H1 (cell line): Measurements from ENCODE around the gene TMEM131L. TPM values are rescaled to one million over a fixed set of nuclear protein-coding genes. Genes with fewer than 3 reads are reported as not detected.
"Not testable (repeated sequence)": the region's sequence is repeated elsewhere in the genome, so short reads cannot be mapped to it uniquely, and the experiment has no call there.

Experiments
- CTCF ChIA-PET: fragments of 300-600 bp; sonication (Branson Sonifier 250); formaldehyde crosslinking; loops from one replicate; lab custom pipeline; 2021; ENCODE audit not compliant: partially characterized antibody; lab: Charles Lee
- POLR2A ChIA-PET: fragments of 300-600 bp; sonication (Branson Sonifier 250); formaldehyde crosslinking; loops from one replicate; lab custom pipeline; 2021; ENCODE audit warnings: inconsistent platforms; ENCODE audit not compliant: partially characterized antibody; lab: Charles Lee
- DNase-seq, 2 experiments: peaks; one replicate each; pipeline versions ENCODE4 v3.0.0 to v3.0.0-alpha.2; 2010 to 2022; ENCODE audit warnings: low spot score in 2 of 2, low read depth in 1 of 2, mixed read lengths in 1 of 2
- FAIRE-seq: peaks from 2 replicates; lab custom pipeline; 2011; peaks lifted over from hg19 to GRCh38; lab: Jason Lieb, UNC
- H2AFZ ChIP-seq: 2 replicates; pipeline ENCODE4 v1.8.1; 2012; ENCODE audit warnings: low read length, inconsistent platforms
- H2AK5ac ChIP-seq: 2 replicates; pipeline ENCODE4 v1.6.1; 2013; ENCODE audit warnings: low read depth, low read length
- H2BK120ac ChIP-seq: replicated peaks from 2 replicates; pipeline ENCODE3; 2013; ENCODE audit warnings: low read depth, low read length, inconsistent platforms
- H2BK12ac ChIP-seq: 2 replicates; pipeline ENCODE4 v1.6.1; 2013; ENCODE audit warnings: low read depth, low read length
- H2BK15ac ChIP-seq: 2 replicates; pipeline ENCODE4 v1.6.1; 2013; ENCODE audit warnings: low read length
- H2BK20ac ChIP-seq: 2 replicates; pipeline ENCODE4 v1.6.1; 2013; ENCODE audit warnings: low read length
- H2BK5ac ChIP-seq: 2 replicates; pipeline ENCODE4 v1.6.1; 2013; ENCODE audit warnings: low read depth, low read length
- H3K14ac ChIP-seq: 2 replicates; pipeline ENCODE4 v1.6.1; 2013; ENCODE audit warnings: inconsistent platforms; ENCODE audit not compliant: insufficient read length
- H3K18ac ChIP-seq: 2 replicates; pipeline ENCODE4 v1.6.1; 2013; ENCODE audit warnings: low read length; ENCODE audit errors: extremely low read depth
- H3K23ac ChIP-seq: 2 replicates; pipeline ENCODE4 v1.6.1; 2013; ENCODE audit warnings: inconsistent platforms; ENCODE audit not compliant: insufficient read length
- H3K23me2 ChIP-seq: 2 replicates; pipeline ENCODE4 v1.6.1; 2013; ENCODE audit warnings: low read depth, low read length
- H3K27ac ChIP-seq: 2 replicates; pipeline ENCODE4 v1.6.1; 2011; ENCODE audit warnings: low read depth, low read length, inconsistent platforms
- H3K27me3 ChIP-seq, 4 experiments: replicated peaks in 1 of 4; 1 replicate in 1 of 4; 2 replicates in 3 of 4; pipeline versions ENCODE4 v1.6.1 to v1.8.1; 2011 to 2013; ENCODE audit warnings: low read length in 3 of 4, mild to moderate bottlenecking in 3 of 4, inconsistent platforms in 2 of 4, mixed read lengths in 2 of 4, moderate library complexity in 1 of 4; ENCODE audit not compliant: control insufficient read depth in 3 of 4, insufficient read depth in 3 of 4; ENCODE audit errors: extremely low read depth in 1 of 4
- H3K36me3 ChIP-seq, 4 experiments: 2 replicates each; pipeline versions ENCODE4 v1.6.1 to v1.8.1; 2011 to 2013; ENCODE audit warnings: mild to moderate bottlenecking in 4 of 4, low read length in 3 of 4, moderate library complexity in 2 of 4, control low read depth in 1 of 4, inconsistent platforms in 1 of 4; ENCODE audit not compliant: insufficient read depth in 4 of 4, control insufficient read depth in 2 of 4
- H3K4ac ChIP-seq: replicated peaks from 2 replicates; pipeline ENCODE3; 2013; ENCODE audit warnings: low read length, low read depth, mixed read lengths, inconsistent platforms; ENCODE audit not compliant: insufficient read length
- H3K4me1 ChIP-seq, 4 experiments: replicated peaks in 1 of 4; 1 replicate in 1 of 4; 2 replicates in 3 of 4; pipeline versions ENCODE4 v1.6.1 to v1.8.1; 2011 to 2013; ENCODE audit warnings: low read length in 3 of 4, inconsistent platforms in 2 of 4, mixed read lengths in 1 of 4; ENCODE audit not compliant: insufficient read depth in 4 of 4, control insufficient read depth in 3 of 4
- H3K4me2 ChIP-seq, 2 experiments: 2 replicates each; pipeline versions ENCODE4 v1.6.1 to v1.8.1; 2011 to 2013; ENCODE audit warnings: low read depth in 2 of 2, low read length in 2 of 2, control low read depth in 1 of 2, inconsistent platforms in 1 of 2, mild to moderate bottlenecking in 1 of 2; ENCODE audit not compliant: insufficient read depth in 1 of 2
- H3K4me3 ChIP-seq, 4 experiments: fragments of 200-600, 300-600 bp in 1 of 4; sonication (generic), shearing (Covaris generic), sonication (Bioruptor Twin) in 1 of 4; 2 replicates each; pipeline versions ENCODE4 v1.5.1 to v1.8.1; 2011 to 2016; ENCODE audit warnings: low read length in 4 of 4, low read depth in 3 of 4, control low read depth in 2 of 4, inconsistent platforms in 2 of 4, mild to moderate bottlenecking in 2 of 4, mixed read lengths in 1 of 4, moderate library complexity in 1 of 4; ENCODE audit not compliant: insufficient read depth in 2 of 4; ENCODE audit errors: extremely low read depth in 1 of 4
- H3K56ac ChIP-seq: replicated peaks from 2 replicates; pipeline ENCODE3; 2013; ENCODE audit warnings: low read depth, mild to moderate bottlenecking, mixed read lengths, low read length, inconsistent platforms; ENCODE audit not compliant: insufficient read length
- H3K79me1 ChIP-seq: 2 replicates; pipeline ENCODE4 v1.6.1; 2013; ENCODE audit warnings: low read depth, low read length, control low read depth
- H3K79me2 ChIP-seq, 2 experiments: 2 replicates each; pipeline versions ENCODE4 v1.6.1 to v1.8.1; 2012 to 2013; ENCODE audit warnings: low read length in 2 of 2, mild to moderate bottlenecking in 2 of 2, inconsistent platforms in 1 of 2; ENCODE audit not compliant: insufficient read depth in 2 of 2, control insufficient read depth in 1 of 2
- H3K9ac ChIP-seq, 4 experiments: replicated peaks in 1 of 4; 1 replicate in 1 of 4; 2 replicates in 3 of 4; pipeline versions ENCODE4 v1.6.1 to v1.8.1; 2011 to 2013; ENCODE audit warnings: low read depth in 3 of 4, low read length in 3 of 4, control low read depth in 2 of 4, mild to moderate bottlenecking in 2 of 4, moderate library complexity in 2 of 4, inconsistent platforms in 1 of 4; ENCODE audit errors: extremely low read depth in 1 of 4
- H3K9me3 ChIP-seq, 2 experiments: 2 replicates each; pipeline versions ENCODE4 v1.6.1 to v1.8.1; 2012 to 2013; ENCODE audit warnings: mild to moderate bottlenecking in 2 of 2, moderate library complexity in 2 of 2, control low read depth in 1 of 2, inconsistent platforms in 1 of 2, low read depth in 1 of 2, low read length in 1 of 2, mixed read lengths in 1 of 2; ENCODE audit not compliant: insufficient read depth in 2 of 2
- H4K20me1 ChIP-seq, 2 experiments: replicated peaks in 1 of 2; 2 replicates each; pipeline versions ENCODE3 to v1.8.1; 2011 to 2013; ENCODE audit warnings: inconsistent platforms in 2 of 2, low read length in 2 of 2, mild to moderate bottlenecking in 1 of 2; ENCODE audit not compliant: insufficient read depth in 2 of 2, control insufficient read depth in 1 of 2
- H4K5ac ChIP-seq: 2 replicates; pipeline ENCODE4 v1.6.1; 2013; ENCODE audit warnings: low read length, low read depth, mixed read lengths, inconsistent platforms; ENCODE audit not compliant: insufficient read length
- H4K8ac ChIP-seq: 2 replicates; pipeline ENCODE4 v1.8.0; 2013; ENCODE audit warnings: mild to moderate bottlenecking, moderate library complexity, low read length, inconsistent platforms; ENCODE audit not compliant: insufficient read depth; ENCODE audit errors: extremely low read depth
- H4K91ac ChIP-seq: replicated peaks from 2 replicates; pipeline ENCODE3; 2013; ENCODE audit warnings: low read length, mixed read lengths, inconsistent platforms; ENCODE audit not compliant: insufficient read length
- RNF2 ChIP-seq: fragments of 200-900, 300-1000 bp; sonication (generic); IDR thresholded peaks from 2 replicates; pipeline ENCODE4 v1.7.1; 2016; ENCODE audit warnings: borderline replicate concordance, low read depth, mild to moderate bottlenecking, antibody characterized with exemption, low read length; ENCODE audit not compliant: poor library complexity, severe bottlenecking; ENCODE audit errors: missing control alignments
- SIN3A ChIP-seq, 2 experiments: IDR thresholded peaks in 1 of 2; conservative IDR thresholded peaks in 1 of 2; 2 replicates each; pipeline ENCODE4 v1.6.1; 2011 to 2012; ENCODE audit warnings: low read length in 2 of 2, improper control_type of control experiment in 1 of 2, low read depth in 1 of 2, mild to moderate bottlenecking in 1 of 2
- SIX5 ChIP-seq: IDR thresholded peaks from 2 replicates; pipeline ENCODE4 v1.6.1; 2011; ENCODE audit warnings: mild to moderate bottlenecking, low read depth, low read length
- SUZ12 ChIP-seq: fragments of 200-600 bp; sonication (generic); IDR thresholded peaks from 2 replicates; pipeline ENCODE4 v1.6.1; 2012; ENCODE audit warnings: mild to moderate bottlenecking, inconsistent platforms, low read length, moderate library complexity, mixed read lengths
- WGBS, 2 experiments: shearing (Covaris generic) in 1 of 2; methylation state at CpG; one replicate each; pipeline versions ENCODE4 v1.1.6 to v1.1.7; 2013 to 2015; ENCODE audit warnings: low lambda C conversion rate in 2 of 2, mixed read lengths in 2 of 2, inconsistent platforms in 1 of 2, low coverage in 1 of 2, missing lambda C conversion rate in 1 of 2; ENCODE audit not compliant: insufficient replicate concordance in 2 of 2, insufficient coverage in 1 of 2, insufficient read length in 1 of 2; ENCODE audit errors: extremely low coverage in 1 of 2, missing lambda C conversion rate in 1 of 2; 5-methylcytosine and 5-hydroxymethylcytosine counted together
- polyA plus RNA-seq, 7 experiments: library from polyadenylated mRNA; depleted of rRNA in 3 of 7; stranded (reverse) in 5 of 7; unstranded in 2 of 7; fragments of >200 nt in 5 of 7; fragments of 200-250 nt in 2 of 7; gene quantifications; 1 replicate in 5 of 7; 2 replicates in 1 of 7; 4 replicates in 1 of 7; pipeline versions ENCODE4 v1.2.1 to v1.2.3, GENCODE V29; 2011 to 2013; ENCODE audit warnings: missing spikeins in 2 of 7, mixed read lengths in 2 of 7
- total RNA-seq: library from RNA; stranded (reverse); fragmentation: NEBNext Ultra II Directional; extraction: Animal tissue kit (Norgen Biotek cat#: 25700); gene quantifications from 2 replicates; pipeline ENCODE4 v1.2.1, GENCODE V29; 2021

TMEM131L gene
- total and polyA plus RNA-seq, 2 of the 8 experiments (the other 6 are each of a cell fraction or from before 2014, with no cell fraction given) = 14.3 to 26.1 TPM

DNA sequence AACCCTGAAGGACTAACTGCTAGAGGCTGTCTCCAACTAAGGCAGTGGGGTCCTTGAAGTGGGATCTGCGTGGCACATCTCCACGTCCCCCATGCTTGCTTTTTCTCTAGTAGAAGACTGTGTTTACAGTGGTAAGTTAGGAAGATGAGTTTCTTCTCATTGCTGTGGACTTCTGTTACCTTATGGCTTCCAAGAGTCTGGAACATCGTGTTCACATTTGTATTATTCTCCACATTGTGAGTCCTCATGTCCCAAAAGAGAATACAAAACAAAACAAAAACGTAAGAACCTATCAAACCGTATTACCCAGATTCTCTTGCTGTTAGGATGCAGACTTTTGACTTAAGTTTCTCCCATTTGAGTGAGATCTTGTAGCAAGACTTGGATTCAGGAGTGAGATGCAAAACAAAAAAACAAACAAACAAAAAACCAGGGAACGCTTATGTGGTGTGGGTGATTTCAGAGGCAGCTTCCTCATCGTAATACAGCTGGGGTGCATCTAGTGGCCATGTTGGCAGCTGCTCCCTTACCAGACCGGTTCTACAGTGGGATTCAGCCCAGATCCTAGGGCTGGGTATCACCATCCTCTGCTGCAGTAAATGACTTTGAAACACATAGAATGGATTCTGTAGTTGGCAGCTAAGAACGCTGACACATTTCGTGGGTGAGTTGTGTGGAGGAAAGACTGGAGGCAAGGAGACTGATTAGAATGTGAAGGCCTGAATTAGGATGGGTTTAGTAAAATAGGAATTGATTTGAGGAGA is 41.3 kb downstream of the TMEM131L start (continued):
- no peak for TF ChIP-seq SIN3A (conservative IDR thresholded peaks at IDR 0.05 in 1 of 2, IDR thresholded peaks at IDR 0.05 in 1 of 2; ENCODE audit: low read depth in 1 of 2, low read length in 2 of 2)
- no peak for TF ChIP-seq SUZ12
- no peak for TF ChIP-seq RNF2
- TF ChIP-seq SIX5 = no peak

DNA sequence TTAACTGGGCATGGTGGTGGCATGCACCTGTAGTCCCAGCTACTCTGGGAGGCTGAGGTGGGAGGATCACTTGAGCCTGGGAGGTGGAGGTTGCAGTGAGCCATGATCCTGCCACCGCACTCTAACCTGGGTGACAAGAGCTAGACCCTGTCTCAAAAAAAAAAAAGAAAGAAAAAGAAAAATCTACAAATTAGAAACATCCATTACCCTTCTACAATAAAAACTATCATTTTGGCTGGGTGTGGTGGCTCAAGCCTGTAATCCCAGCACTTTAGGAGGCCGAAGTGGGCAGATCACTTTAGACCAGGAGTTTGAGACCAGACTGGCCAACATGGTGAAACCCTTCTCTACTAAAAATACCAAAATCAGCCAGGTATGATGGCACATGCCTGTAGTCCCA is 43.1 kb downstream of the TMEM131L start:
- H3K23me2 ChIP-seq, H3K23ac ChIP-seq, H3K9ac ChIP-seq, H2AFZ ChIP-seq, H3K56ac ChIP-seq, H3K4me3 ChIP-seq, H3K18ac ChIP-seq, H3K4ac ChIP-seq, DNase-seq, H4K5ac ChIP-seq, FAIRE-seq, H3K4me1 ChIP-seq, H4K20me1 ChIP-seq, H3K79me1 ChIP-seq, H3K36me3 ChIP-seq, H2AK5ac ChIP-seq, H2BK12ac ChIP-seq, H3K9me3 ChIP-seq, H4K91ac ChIP-seq, H3K27ac ChIP-seq, H2BK15ac ChIP-seq, H3K27me3 ChIP-seq, H4K8ac ChIP-seq, H2BK20ac ChIP-seq, H2BK120ac ChIP-seq, H2BK5ac ChIP-seq, H3K4me2 ChIP-seq, H3K14ac ChIP-seq: not testable (repeated sequence)
- WGBS, 2 experiments = 80% methylated on average over 2 of the region's 2 CpGs; no CpG with 5 or more reads in 1 of the 2 experiments
- H3K79me2 ChIP-seq = peaks cover 0 to 17% of the 10 kb centered on the region in 2 experiments; a peak in 1 of 4 replicates
- ChIA-PET POLR2A (interaction anchor here (1.0 kb wide), 1 partner anchor 43 kb away, joined by 3 read pairs; the partner anchor contains the start of gene TMEM131L), CTCF (interaction anchor here (0.9 kb wide), 1 partner anchor 13 kb away, joined by 4 read pairs; no protein-coding TSS in a partner anchor)
